ENCODE data around the gene NR2F1-AS1. TPM values are rescaled to one million over a fixed set of nuclear protein-coding genes. Genes with fewer than 3 reads are reported as not detected.
"Not testable (repeated sequence)": the region's sequence is repeated elsewhere in the genome, so short reads cannot be mapped to it uniquely, and the experiment has no call there.

Gene NR2F1-AS1
- total RNA-seq, 2 experiments from 2014 or later = not detected

DNA sequence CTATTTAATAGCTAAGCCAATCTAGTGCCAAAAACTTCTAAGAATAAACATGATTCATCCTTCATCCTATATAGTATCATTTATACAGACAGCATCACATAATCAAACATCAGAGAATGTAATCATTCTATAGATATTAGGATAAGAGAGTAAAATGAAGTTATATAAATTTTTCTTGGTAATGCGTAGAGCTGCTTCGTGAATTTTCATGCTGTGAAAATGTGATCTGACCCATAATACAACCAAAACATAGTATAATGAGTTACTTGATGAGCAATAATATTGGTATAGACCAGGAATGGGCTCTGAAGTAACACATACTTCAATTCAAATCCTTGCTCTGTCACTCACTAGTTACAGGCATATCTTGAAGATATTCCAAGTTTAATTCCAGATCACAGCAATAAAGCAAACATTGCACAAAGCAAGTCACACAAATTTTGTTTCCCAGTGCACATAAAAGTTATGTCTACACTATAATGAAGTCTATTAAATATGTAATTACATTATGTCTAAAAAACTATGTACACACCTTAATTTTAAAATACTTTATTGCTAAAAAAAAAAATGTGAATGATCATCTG lies 23.9 kb downstream of the NR2F1-AS1 start:
- H4K20me1 ChIP-seq (ENCODE audit: insufficient read depth, low read length) = no peaks in the 10 kb centered on the region
- TF ChIP-seq, protein P1, sequence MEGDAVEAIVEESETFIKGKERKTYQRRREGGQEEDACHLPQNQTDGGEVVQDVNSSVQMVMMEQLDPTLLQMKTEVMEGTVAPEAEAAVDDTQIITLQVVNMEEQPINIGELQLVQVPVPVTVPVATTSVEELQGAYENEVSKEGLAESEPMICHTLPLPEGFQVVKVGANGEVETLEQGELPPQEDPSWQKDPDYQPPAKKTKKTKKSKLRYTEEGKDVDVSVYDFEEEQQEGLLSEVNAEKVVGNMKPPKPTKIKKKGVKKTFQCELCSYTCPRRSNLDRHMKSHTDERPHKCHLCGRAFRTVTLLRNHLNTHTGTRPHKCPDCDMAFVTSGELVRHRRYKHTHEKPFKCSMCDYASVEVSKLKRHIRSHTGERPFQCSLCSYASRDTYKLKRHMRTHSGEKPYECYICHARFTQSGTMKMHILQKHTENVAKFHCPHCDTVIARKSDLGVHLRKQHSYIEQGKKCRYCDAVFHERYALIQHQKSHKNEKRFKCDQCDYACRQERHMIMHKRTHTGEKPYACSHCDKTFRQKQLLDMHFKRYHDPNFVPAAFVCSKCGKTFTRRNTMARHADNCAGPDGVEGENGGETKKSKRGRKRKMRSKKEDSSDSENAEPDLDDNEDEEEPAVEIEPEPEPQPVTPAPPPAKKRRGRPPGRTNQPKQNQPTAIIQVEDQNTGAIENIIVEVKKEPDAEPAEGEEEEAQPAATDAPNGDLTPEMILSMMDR (conservative IDR thresholded peaks at IDR 0.05; ENCODE audit: low read length) = no peak
- no peak for TF ChIP-seq EZH2phosphoT487 (IDR thresholded peaks at IDR 0.05; ENCODE audit: borderline replicate concordance, low read depth, low read length)
- intact Hi-C loops (cut with micrococcal nuclease; ENCODE audit: unreplicated experiment) = no loop called here
- no peaks in the 10 kb centered on the region for H3K9me2 ChIP-seq (ENCODE audit: insufficient read depth, low read length)
- H3K27ac ChIP-seq (ENCODE audit: low read depth, low read length, poor library complexity, severe bottlenecking) = no peak overlapping the region
- no peak overlapping the region for H2AFZ ChIP-seq (ENCODE audit: low read length)
- H3K4me3 ChIP-seq (ENCODE audit: low read depth, low read length, poor library complexity, severe bottlenecking) = no peak overlapping the region
- no peaks in the 10 kb centered on the region for H3K9me3 ChIP-seq (ENCODE audit: low read length)
- no peak for DNase-seq (ENCODE audit: low spot score)
- no TSS peak for BruUV-seq (replicated peaks)
- ChIA-PET CTCF (ENCODE audit: unreplicated experiment) (no interaction called here), POLR2A (no interaction called here)
- H3K36me3 ChIP-seq (ENCODE audit: insufficient read depth, low read length) = no peaks in the 10 kb centered on the region
- no peaks in the 10 kb centered on the region for H3K79me2 ChIP-seq (ENCODE audit: insufficient read depth, low read depth, low read length)
- H3K4me1 ChIP-seq (ENCODE audit: insufficient read depth, low read length, poor library complexity, severe bottlenecking) = no peaks in the 10 kb centered on the region
- no peak overlapping the region for H3K4me2 ChIP-seq (ENCODE audit: low read length)

GRCh38 chr5:93549594-93549993 lies 31.4 kb downstream of the NR2F1-AS1 start:
- H3K4me1 ChIP-seq (ENCODE audit: insufficient read depth, low read length, poor library complexity, severe bottlenecking); H3K27ac ChIP-seq (ENCODE audit: low read depth, low read length, poor library complexity, severe bottlenecking); H3K4me3 ChIP-seq (ENCODE audit: low read depth, low read length, poor library complexity, severe bottlenecking); H3K9me3 ChIP-seq (ENCODE audit: low read length); H3K9me2 ChIP-seq (ENCODE audit: insufficient read depth, low read length); intact Hi-C loops (cut with micrococcal nuclease; ENCODE audit: unreplicated experiment); H4K20me1 ChIP-seq (ENCODE audit: insufficient read depth, low read length); H2AFZ ChIP-seq (ENCODE audit: low read length); DNase-seq (ENCODE audit: low spot score); CTCF ChIA-PET (ENCODE audit: unreplicated experiment); H3K36me3 ChIP-seq (ENCODE audit: insufficient read depth, low read length); H3K4me2 ChIP-seq (ENCODE audit: low read length); BruUV-seq (replicated peaks); H3K79me2 ChIP-seq (ENCODE audit: insufficient read depth, low read depth, low read length): not testable (repeated sequence)
- POLR2A ChIA-PET = interaction anchor here (0.6 kb wide), 1 partner anchor 55 kb away, joined by 3 read pairs; no protein-coding TSS in a partner anchor

- Histone ChIP-seq H3K4me3 (ENCODE audit: low read depth, low read length, poor library complexity, severe bottlenecking) (no peak overlapping the region), H3K9me3 (ENCODE audit: low read length) (no peaks in the 10 kb centered on the region), H3K4me1 (ENCODE audit: insufficient read depth, low read length, poor library complexity, severe bottlenecking) (no peaks in the 10 kb centered on the region), H3K79me2 (ENCODE audit: insufficient read depth, low read depth, low read length) (no peaks in the 10 kb centered on the region), H4K20me1 (ENCODE audit: insufficient read depth, low read length) (no peaks in the 10 kb centered on the region), H3K9me2 (ENCODE audit: insufficient read depth, low read length) (no peaks in the 10 kb centered on the region), H3K4me2 (ENCODE audit: low read length) (no peak overlapping the region), H3K27ac (ENCODE audit: low read depth, low read length, poor library complexity, severe bottlenecking) (no peak overlapping the region), H2AFZ (ENCODE audit: low read length) (no peak overlapping the region), H3K36me3 (ENCODE audit: insufficient read depth, low read length) (no peaks in the 10 kb centered on the region)
- ChIA-PET CTCF (ENCODE audit: unreplicated experiment) (no interaction called here), POLR2A (no interaction called here)
- DNase-seq (ENCODE audit: low spot score) = no peak
- intact Hi-C loops (cut with micrococcal nuclease; ENCODE audit: unreplicated experiment) = no loop called here
- BruUV-seq (replicated peaks) = no TSS peak
- TF ChIP-seq, protein P1 (conservative IDR thresholded peaks at IDR 0.05; ENCODE audit: low read length) = no peak
- no peak for TF ChIP-seq EZH2phosphoT487 (IDR thresholded peaks at IDR 0.05; ENCODE audit: borderline replicate concordance, low read depth, low read length)
Observed at GRCh38 chr5:93545872-93546271, 35.1 kb downstream of the NR2F1-AS1 start.

Data from OCI-LY7 (cell line).